ENCODE results near the gene NHSL2. TPM values are rescaled to one million over a fixed set of nuclear protein-coding genes. Genes with fewer than 3 reads are reported as not detected.

NHSL2 gene
- total RNA-seq, 4 donors from 2014 or later = 16.2 to 26.5 (median 23.0) TPM

DNA sequence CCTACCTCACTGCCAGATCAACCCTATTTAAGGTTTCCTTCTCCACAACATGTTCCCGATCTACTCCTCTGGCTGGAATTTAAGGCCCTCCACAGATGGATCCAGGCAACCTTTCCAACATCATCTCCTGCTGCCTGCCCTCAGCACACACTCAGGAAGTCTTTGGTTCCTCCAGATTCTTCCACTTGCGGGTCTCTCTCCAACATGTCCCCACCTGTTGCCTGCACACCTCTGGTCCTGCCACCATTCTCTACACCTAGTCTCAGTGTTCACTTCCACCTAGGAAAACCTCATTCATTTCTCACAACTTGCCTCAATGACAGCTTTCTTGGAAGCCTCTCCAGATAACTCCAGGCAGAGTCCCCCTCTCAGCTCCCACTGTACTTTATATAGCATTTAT, 140.9 kb downstream of the NHSL2 start:
- no peak for TF ChIP-seq EP300 (IDR thresholded peaks at IDR 0.05)
- no peak for TF ChIP-seq POLR2A (IDR thresholded peaks at IDR 0.05)
- TF ChIP-seq, protein P1, sequence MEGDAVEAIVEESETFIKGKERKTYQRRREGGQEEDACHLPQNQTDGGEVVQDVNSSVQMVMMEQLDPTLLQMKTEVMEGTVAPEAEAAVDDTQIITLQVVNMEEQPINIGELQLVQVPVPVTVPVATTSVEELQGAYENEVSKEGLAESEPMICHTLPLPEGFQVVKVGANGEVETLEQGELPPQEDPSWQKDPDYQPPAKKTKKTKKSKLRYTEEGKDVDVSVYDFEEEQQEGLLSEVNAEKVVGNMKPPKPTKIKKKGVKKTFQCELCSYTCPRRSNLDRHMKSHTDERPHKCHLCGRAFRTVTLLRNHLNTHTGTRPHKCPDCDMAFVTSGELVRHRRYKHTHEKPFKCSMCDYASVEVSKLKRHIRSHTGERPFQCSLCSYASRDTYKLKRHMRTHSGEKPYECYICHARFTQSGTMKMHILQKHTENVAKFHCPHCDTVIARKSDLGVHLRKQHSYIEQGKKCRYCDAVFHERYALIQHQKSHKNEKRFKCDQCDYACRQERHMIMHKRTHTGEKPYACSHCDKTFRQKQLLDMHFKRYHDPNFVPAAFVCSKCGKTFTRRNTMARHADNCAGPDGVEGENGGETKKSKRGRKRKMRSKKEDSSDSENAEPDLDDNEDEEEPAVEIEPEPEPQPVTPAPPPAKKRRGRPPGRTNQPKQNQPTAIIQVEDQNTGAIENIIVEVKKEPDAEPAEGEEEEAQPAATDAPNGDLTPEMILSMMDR (IDR thresholded peaks at IDR 0.05) = no peak

DNA sequence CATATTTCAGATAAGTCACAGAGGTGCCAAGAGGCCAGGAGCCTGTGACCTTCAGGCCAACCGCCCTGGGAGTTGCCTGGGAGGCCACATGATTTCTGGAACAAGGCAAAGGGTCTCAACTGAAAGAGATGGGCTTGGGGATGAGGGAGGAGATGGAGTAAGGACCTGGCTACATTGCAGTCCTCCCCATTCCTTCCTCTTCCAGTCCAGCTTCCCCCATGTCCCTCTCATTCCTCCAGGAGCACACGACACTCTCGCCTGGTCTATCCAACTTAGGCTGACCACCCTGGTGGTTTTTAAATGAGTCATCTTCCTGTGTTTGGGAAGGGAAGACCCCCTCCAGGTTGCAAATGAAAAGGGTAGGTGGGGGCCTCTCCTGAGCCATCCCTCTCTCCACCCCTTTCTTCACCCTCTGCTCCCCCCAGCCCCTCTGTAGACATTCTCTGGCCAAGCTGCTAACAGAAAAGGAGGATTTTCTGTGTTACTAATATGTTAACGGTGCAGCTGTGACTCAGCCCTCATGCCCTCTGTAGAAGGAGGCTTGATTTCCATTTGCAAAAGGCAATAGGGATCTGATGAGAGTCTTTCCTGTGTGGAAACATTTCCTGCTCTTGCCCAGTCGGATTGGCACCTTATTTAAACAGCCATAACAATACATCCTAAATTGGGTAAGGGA, 141.9 kb downstream of the NHSL2 start:
- Histone ChIP-seq H3K27me3 (peaks cover 0 to 6% of the 10 kb centered on the region in 2 donors), H3K36me3 (no peaks in the 10 kb centered on the region), H3K4me1 (peaks cover 0 to 8% (median 0%) of the 10 kb centered on the region in 4 donors), H3K27ac (no peak overlapping the region), H3K4me3 (no peak overlapping the region), H3K9me3 (no peaks in the 10 kb centered on the region)
- DNase-seq (ENCODE audit: low spot score in 2 of 2) = no peak
- 54 to 64% methylated on average over 5 of the region's 5 CpGs for WGBS, 2 donors
- peak in 1 of 2 donors; percentile 12 for TF ChIP-seq EP300 (IDR thresholded peaks at IDR 0.05)
- no peak for TF ChIP-seq POLR2A (IDR thresholded peaks at IDR 0.05)

More for the DNA sequence above, 140.9 kb downstream of the NHSL2 start:
- DNase-seq (ENCODE audit: low spot score in 2 of 2) = no peak
- H3K9me3 ChIP-seq = no peaks in the 10 kb centered on the region
- H3K4me1 ChIP-seq = no peaks in the 10 kb centered on the region
- peaks cover 0 to 6% of the 10 kb centered on the region in 2 donors for H3K27me3 ChIP-seq
- H3K27ac ChIP-seq = no peak overlapping the region
- H3K4me3 ChIP-seq = no peak overlapping the region
- WGBS, 2 donors = 86 to 94% methylated on average over 2 of the region's 2 CpGs
- no peaks in the 10 kb centered on the region for H3K36me3 ChIP-seq

DNA sequence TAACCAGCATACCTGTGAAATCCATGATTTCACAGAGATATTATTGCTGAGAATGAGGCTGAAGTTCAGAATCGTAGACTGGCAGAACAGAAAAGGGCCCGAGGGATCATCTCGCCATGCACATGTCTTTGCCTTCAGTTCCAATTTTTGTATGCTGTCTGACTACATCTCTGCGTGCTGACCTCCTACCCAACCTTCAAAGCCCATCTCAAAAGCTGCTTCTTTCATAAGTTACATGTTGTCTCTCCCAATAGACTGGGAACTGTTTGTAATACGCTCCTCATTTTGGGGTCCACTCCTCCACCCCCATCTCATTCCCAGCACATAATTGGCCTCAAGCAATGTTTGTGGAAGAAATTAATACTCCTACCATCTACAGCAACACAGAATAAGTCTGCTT, 142.9 kb downstream of the NHSL2 start:
- peaks cover 0 to 8% (median 0%) of the 10 kb centered on the region in 4 donors for H3K4me1 ChIP-seq
- 82 to 89% methylated on average over 5 of the region's 5 CpGs for WGBS, 2 donors

DNA sequence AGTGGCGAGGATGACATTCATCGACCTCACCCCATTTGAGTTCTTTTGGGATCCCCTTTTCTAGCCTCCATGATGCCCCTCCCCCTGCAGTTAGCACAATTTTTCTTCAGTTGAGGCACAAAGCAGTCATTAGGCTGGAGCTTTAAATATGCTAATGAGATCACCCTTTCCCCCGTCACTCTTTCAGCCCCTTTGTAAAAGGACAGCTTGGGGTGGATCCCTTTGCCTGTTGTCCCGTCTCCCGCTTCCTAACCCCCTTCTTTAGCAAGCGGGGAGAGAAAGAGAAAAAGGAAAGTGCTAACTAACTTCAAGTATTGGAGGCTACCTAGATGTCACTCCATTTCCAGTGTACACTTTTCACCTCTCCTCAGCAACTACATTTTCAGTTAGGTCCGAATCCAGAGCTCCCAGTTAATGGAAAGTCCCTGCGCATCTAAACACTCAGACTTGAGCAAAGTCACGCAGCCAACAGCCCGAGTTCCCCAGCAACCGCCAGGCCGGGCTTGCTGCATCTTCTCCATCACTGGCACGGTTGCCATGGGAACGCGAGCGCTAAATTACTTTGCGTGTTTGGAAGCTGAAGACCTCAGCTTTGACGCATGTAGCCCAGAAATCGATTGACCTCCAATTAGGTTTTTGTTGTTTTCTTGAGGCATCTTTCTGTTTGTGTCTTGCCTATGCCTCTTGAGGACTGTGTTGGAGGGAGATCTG, 144.3 kb downstream of the NHSL2 start:
- TF ChIP-seq EP300 (IDR thresholded peaks at IDR 0.05) (no peak), POLR2A (IDR thresholded peaks at IDR 0.05) (no peak)
- TF ChIP-seq, protein P1 (IDR thresholded peaks at IDR 0.05) = no peak
- peaks cover 0 to 8% (median 0%) of the 10 kb centered on the region in 4 donors for H3K4me1 ChIP-seq
- peaks cover 0 to 11% of the 10 kb centered on the region in 2 donors for H3K27me3 ChIP-seq
- 42 to 64% methylated on average over 11 to 19 of the region's 19 CpGs for WGBS, 2 donors
- no peak overlapping the region for H3K4me3 ChIP-seq
- H3K36me3 ChIP-seq = no peaks in the 10 kb centered on the region
- H3K27ac ChIP-seq = no peak overlapping the region
- no peak for DNase-seq (ENCODE audit: low spot score in 2 of 2)
- H3K9me3 ChIP-seq = no peaks in the 10 kb centered on the region

More for the DNA sequence above, 142.9 kb downstream of the NHSL2 start:
- no peak for TF ChIP-seq EP300 (IDR thresholded peaks at IDR 0.05)
- TF ChIP-seq, protein P1 (IDR thresholded peaks at IDR 0.05) = no peak
- no peak for TF ChIP-seq POLR2A (IDR thresholded peaks at IDR 0.05)
- DNase-seq (ENCODE audit: low spot score in 2 of 2) = no peak
- Histone ChIP-seq H3K9me3 (no peaks in the 10 kb centered on the region), H3K36me3 (no peaks in the 10 kb centered on the region), H3K27ac (no peak overlapping the region), H3K4me3 (no peak overlapping the region), H3K27me3 (peaks cover 0 to 11% of the 10 kb centered on the region in 2 donors)

DNA sequence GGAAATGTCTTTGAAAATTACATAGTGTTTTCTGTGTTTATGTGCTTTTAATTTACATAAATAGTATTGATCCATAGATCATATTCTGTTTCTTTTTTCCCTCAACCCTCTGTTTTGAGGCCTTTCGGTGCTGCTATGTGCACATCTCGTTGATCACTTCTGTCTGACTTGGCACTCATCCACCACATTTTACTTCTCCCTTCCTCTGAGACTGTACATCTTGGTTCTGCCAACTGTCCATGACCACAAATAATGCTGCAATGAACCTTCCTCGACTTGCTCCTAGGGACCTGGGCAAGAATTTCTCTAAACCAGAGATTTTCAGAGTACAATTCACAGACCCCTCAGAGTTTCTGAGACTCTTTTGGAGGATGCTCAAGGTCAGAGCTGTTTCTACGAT, 146.7 kb downstream of the NHSL2 start:
- Histone ChIP-seq H3K36me3 (no peaks in the 10 kb centered on the region), H3K27me3 (peaks cover 0 to 20% of the 10 kb centered on the region in 2 donors), H3K27ac (no peak overlapping the region), H3K4me3 (no peak overlapping the region), H3K4me1 (peaks cover 0 to 27% (median 0%) of the 10 kb centered on the region in 4 donors), H3K9me3 (no peaks in the 10 kb centered on the region)
- peak in 1 of 2 donors; percentile 12 for DNase-seq (ENCODE audit: low spot score in 2 of 2)
- TF ChIP-seq, protein P1 (IDR thresholded peaks at IDR 0.05) = no peak
- no peak for TF ChIP-seq POLR2A (IDR thresholded peaks at IDR 0.05)
- TF ChIP-seq EP300 (IDR thresholded peaks at IDR 0.05) = no peak
- 29 to 33% methylated on average over 4 of the region's 4 CpGs for WGBS, 2 donors
